ENCODE data around the gene MCEMP1. TPM values are rescaled to one million over a fixed set of nuclear protein-coding genes. Genes with fewer than 3 reads are reported as not detected.

MCEMP1 gene
- total RNA-seq, 4 donors from 2014 or later = 0.29 to 0.97 TPM; not detected in 2

GRCh38 chr19:7678971-7679751 is 2.3 kb downstream of the MCEMP1 start:
- intact Hi-C loops (cut with DNase I) = loop anchor here (5.0 kb wide), 1 partner anchor 112 kb away; no protein-coding TSS in a partner anchor
- Histone ChIP-seq H3K36me3 (peaks cover 5 to 22% (median 10%) of the 10 kb centered on the region in 3 donors), H3K27ac (no peak overlapping the region), H3K9me3 (no peaks in the 10 kb centered on the region), H3K4me1 (peaks cover 9 to 40% (median 10%) of the 10 kb centered on the region in 3 donors), H3K27me3 (peaks cover 0 to 54% (median 0%) of the 10 kb centered on the region in 4 donors), H3K4me3 (no peak overlapping the region)
- WGBS, 2 donors = 16 to 35% methylated on average over 11 to 17 of the region's 30 CpGs
- TF ChIP-seq POLR2A (IDR thresholded peaks at IDR 0.05) = no peak
- no peak for TF ChIP-seq CTCF (IDR thresholded peaks at IDR 0.05)
- DNase-seq = no peak

DNA sequence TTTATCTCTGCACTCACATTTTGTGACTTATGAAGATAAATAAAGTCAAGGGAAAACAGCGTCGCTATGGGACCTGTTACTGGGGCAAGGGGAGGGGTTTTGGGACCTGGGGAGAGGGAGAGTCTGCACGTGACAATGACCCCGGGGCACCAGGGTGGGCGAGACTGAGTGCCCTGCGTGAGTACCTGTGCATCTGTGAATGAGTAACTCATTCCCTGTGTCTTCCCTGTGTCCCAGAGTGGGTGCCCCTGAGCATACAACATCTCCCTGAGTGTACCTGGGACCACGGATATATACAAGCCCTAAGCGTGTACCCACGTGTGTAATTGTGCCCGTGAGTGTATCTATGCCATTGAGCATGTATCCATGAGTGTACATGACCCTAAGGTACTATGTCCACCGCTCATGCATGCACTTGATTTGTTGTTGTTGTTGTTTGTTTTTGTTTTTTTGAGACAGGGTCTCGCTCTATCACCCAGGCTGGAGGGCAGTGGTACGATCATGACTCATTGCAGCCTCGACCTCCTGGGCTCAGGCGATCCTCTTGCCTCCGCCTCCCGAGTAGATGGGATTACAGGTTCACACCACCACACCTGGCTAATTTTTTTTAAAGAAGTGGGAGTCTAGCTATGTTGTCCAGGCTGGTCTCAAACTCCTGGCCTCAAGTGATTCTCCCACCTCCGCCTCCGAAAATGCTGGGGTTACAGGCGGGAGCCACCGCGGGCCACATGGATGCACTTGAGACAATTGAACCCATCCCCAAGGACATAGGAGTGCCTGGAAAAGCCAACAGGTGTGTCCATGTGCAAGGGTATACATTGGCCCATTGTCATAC is 3.1 kb downstream of the MCEMP1 start:
- DNase-seq = no peak
- Histone ChIP-seq H3K4me1 (peaks cover 9 to 36% (median 10%) of the 10 kb centered on the region in 3 donors), H3K4me3 (peak overlapping the region; percentile 84 to 99 (median 96)), H3K9me3 (no peaks in the 10 kb centered on the region), H3K27ac (peak overlapping the region in 3 of 4 donors; percentile 93 to 96 (median 94)), H3K36me3 (peaks cover 5 to 30% (median 10%) of the 10 kb centered on the region in 3 donors), H3K27me3 (peaks cover 0 to 51% (median 0%) of the 10 kb centered on the region in 4 donors)
- intact Hi-C loops (cut with DNase I) = loop anchor here (5.0 to 10.0 kb wide), 2 partner anchors 113 to 115 kb away; no protein-coding TSS in a partner anchor
- 32 to 36% methylated on average over 16 to 17 of the region's 22 CpGs for WGBS, 2 donors
- TF ChIP-seq POLR2A (IDR thresholded peaks at IDR 0.05) = no peak
- no peak for TF ChIP-seq CTCF (IDR thresholded peaks at IDR 0.05)

- peaks cover 0 to 43% (median 0%) of the 10 kb centered on the region in 4 donors for H3K27me3 ChIP-seq
- H3K9me3 ChIP-seq = no peaks in the 10 kb centered on the region
- H3K36me3 ChIP-seq = peaks cover 5 to 36% (median 10%) of the 10 kb centered on the region in 3 donors
- H3K4me3 ChIP-seq = peak within 1 kb of the TSS; percentile 84 to 99 (median 96)
- H3K4me1 ChIP-seq = peaks cover 9 to 36% (median 10%) of the 10 kb centered on the region in 3 donors
- H3K27ac ChIP-seq = peak within 1 kb of the TSS; percentile 93 to 96 (median 95)
- WGBS, 2 donors = 1% methylated on average over 17 of the region's 79 CpGs; no CpG with 5 or more reads in 1 of the 2 donors
- intact Hi-C loops (cut with DNase I) = loop anchor here (10.0 kb wide), 1 partner anchor 114 kb away; no protein-coding TSS in a partner anchor
- DNase-seq = no peak
- TF ChIP-seq POLR2A (IDR thresholded peaks at IDR 0.05) (peak in 2 of 4 donors; percentile 46 to 66), CTCF (IDR thresholded peaks at IDR 0.05) (peak; percentile 90 to 99 (median 98))
Observed at GRCh38 chr19:7680606-7681339, 3.9 kb downstream of the MCEMP1 start, which contains the start of gene TRAPPC5. Gene TRAPPC5, plus strand, starts transcription at chr19:7680833. Its CDS starts 1,421 bp downstream, at chr19:7682254.

DNA sequence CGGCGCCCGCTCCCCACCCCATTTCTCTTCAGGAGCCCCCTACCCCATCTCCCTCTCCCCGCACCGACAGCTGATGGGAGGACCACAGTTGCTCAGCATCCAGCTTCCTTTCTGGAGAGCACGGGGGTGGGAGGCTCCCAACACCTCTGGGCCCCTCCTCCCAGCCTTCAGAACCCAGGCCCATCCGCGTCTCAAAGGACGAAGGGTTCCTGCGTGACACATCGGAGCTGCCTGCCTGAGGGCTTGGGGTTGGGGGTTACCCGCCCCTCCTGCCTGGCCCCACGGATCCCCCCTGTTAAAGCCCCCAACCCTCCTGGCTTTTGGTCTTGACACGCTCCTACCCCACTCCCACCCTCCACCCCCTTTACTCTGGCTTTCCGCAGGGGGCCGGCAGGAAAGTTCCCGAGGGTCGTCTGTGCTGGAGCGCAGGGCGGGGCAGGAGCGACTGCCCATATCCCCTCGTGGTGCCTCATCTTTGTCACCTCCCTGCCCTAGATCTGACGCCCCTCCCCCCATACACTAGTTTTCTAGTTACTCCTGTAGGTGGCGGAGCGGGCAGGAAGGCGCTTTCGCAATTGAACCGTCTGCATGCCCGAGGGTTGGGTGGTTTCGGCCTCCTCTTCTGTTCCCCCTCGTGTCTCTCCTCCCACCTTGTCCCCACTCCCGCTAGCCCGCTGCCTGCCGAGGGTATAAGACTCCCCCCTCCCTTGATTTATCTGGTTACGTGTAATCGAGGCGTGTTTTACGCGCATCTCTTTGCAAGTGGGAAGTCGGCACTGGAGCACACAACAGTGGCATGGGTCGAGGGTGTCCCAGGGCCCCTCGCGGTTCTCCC is 4.7 kb downstream of the MCEMP1 start:
- peaks cover 9 to 36% (median 10%) of the 10 kb centered on the region in 3 donors for H3K4me1 ChIP-seq
- peaks cover 5 to 36% (median 10%) of the 10 kb centered on the region in 3 donors for H3K36me3 ChIP-seq
- peak; percentile 46 for DNase-seq
- peak overlapping the region; percentile 93 to 96 (median 95) for H3K27ac ChIP-seq
- H3K9me3 ChIP-seq = no peaks in the 10 kb centered on the region
- H3K4me3 ChIP-seq = peak overlapping the region; percentile 84 to 99 (median 96)
- peaks cover 0 to 36% (median 0%) of the 10 kb centered on the region in 4 donors for H3K27me3 ChIP-seq
- intact Hi-C loops (cut with DNase I) = loop anchor here (10.0 kb wide), 1 partner anchor 113 kb away; no protein-coding TSS in a partner anchor
- TF ChIP-seq CTCF (IDR thresholded peaks at IDR 0.05) (peak; percentile 31 to 69 (median 50)), POLR2A (IDR thresholded peaks at IDR 0.05) (no peak)
- 6 to 10% methylated on average over 32 to 34 of the region's 43 CpGs for WGBS, 2 donors

Measured in esophagus squamous epithelium (tissue), 5 donors.